Heart left ventricle (tissue), 13 donors: ENCODE data around the gene WNT7A.

Experiments
- CTCF ChIP-seq, 12 donors: fragments of 200-600 bp; sonication (generic) in 4 of 12; IDR thresholded peaks; one replicate each; pipeline versions ENCODE4 v1.5.0 to v1.8.0; 2018 to 2022; ENCODE audit warnings: antibody characterized with exemption in 12 of 12, mild to moderate bottlenecking in 5 of 12
- POLR2A ChIP-seq, 2 donors: fragments of 450-650 bp; IDR thresholded peaks; one replicate each; pipeline ENCODE4 v1.6.1; 2017; ENCODE audit warnings: antibody characterized with exemption in 2 of 2, mild to moderate bottlenecking in 2 of 2, moderate library complexity in 2 of 2
- donor health status: ischemic (EF 13 %, LVEDD 7.1; RV severe dilation, severe dysfunction).
- donor health status: DM: no; HTN: yes; CAD: no.
- donor health status: DM: no; HTN: no; CAD: no.
- donor health status: ischemic (EF 25% LVEDD 6.9; RV normal size, moderate dysfunction).
- donor health status: ischemic (EF 25% LVEDD 5.7; RV mildly dilated, moderate dysfunction).
- donor health status: ischemic (EF 35%, LVEDD 5.7; RV mildly dilated, moderate dysfunction).
- donor health status: nonischemic (EF 11% LVEDD 7.7; RV severe dilation, severe dysfunction).
- donor health status: DM: yes; HTN: yes; CAD: no.
- donor health status: PGD.
- donor health status: ischemic (EF 29% LVEDD 5.4; RV normal size, mild dysfunction).
- donor health status: nonischemic (EF 23%, LVEDD 6.1; RV moderate dilation, normal function).

GRCh38 chr3:13772321-13772745 is 107.5 kb downstream of the WNT7A start:
- TF ChIP-seq CTCF (IDR thresholded peaks at IDR 0.05) (no peak), POLR2A (IDR thresholded peaks at IDR 0.05) (no peak)
